C4-2B (cell line): Measurements from ENCODE around the gene EYA4.

Experiments
- CTCF ChIP-seq: fragments of 450-650 bp; conservative IDR thresholded peaks from 2 replicates; pipeline ENCODE4 v1.5.1; 2017; ENCODE audit warnings: mild to moderate bottlenecking
- ZFX ChIP-seq: fragments of 450-650 bp; IDR thresholded peaks from 2 replicates; pipeline ENCODE4 v1.6.1; 2017

- TF ChIP-seq CTCF (no peak), ZFX (no peak)
Observed at GRCh38 chr6:133235221-133235620, 5.9 kb upstream of the EYA4 start.
